ENCODE results near the gene MLLT3.

The MLLT3 gene

GRCh38 chr9:20356403-20357036 is 265.8 kb downstream of the MLLT3 start:
- no peaks in the 10 kb centered on the region for H3K27me3 ChIP-seq (ENCODE audit: insufficient read depth, poor library complexity, severe bottlenecking)
- no peak for DNase-seq (ENCODE audit: low spot score)
- no peak overlapping the region for H3K4me3 ChIP-seq (ENCODE audit: severe bottlenecking)
- ATAC-seq (ENCODE audit: low read depth) = peak; percentile 69
- H3K27ac ChIP-seq (ENCODE audit: poor library complexity, severe bottlenecking) = no peak overlapping the region
- peaks cover 40% of the 10 kb centered on the region for H3K4me1 ChIP-seq (ENCODE audit: insufficient read depth, poor library complexity, severe bottlenecking)
- H3K36me3 ChIP-seq (ENCODE audit: low read depth) = no peaks in the 10 kb centered on the region; the same call in 1 of the 2 replicates
- peak; percentile 94 for TF ChIP-seq CTCF (IDR thresholded peaks at IDR 0.05; ENCODE audit: poor library complexity, severe bottlenecking)
- no peaks in the 10 kb centered on the region for H3K9me3 ChIP-seq (ENCODE audit: severe bottlenecking)

GRCh38 chr9:20355022-20355421 is 267.3 kb downstream of the MLLT3 start:
- H3K27ac ChIP-seq (ENCODE audit: poor library complexity, severe bottlenecking) = peak overlapping the region; percentile 29
- no peak for TF ChIP-seq CTCF (IDR thresholded peaks at IDR 0.05; ENCODE audit: poor library complexity, severe bottlenecking)
- H3K4me3 ChIP-seq (ENCODE audit: severe bottlenecking) = no peak overlapping the region

GRCh38 chr9:20353931-20354652 is 268.2 kb downstream of the MLLT3 start:
- no peak for TF ChIP-seq CTCF (IDR thresholded peaks at IDR 0.05; ENCODE audit: poor library complexity, severe bottlenecking)
- Histone ChIP-seq H3K27ac (ENCODE audit: poor library complexity, severe bottlenecking) (peak overlapping the region; percentile 29), H3K4me1 (ENCODE audit: insufficient read depth, poor library complexity, severe bottlenecking) (peaks cover 40% of the 10 kb centered on the region), H3K36me3 (ENCODE audit: low read depth) (no peaks in the 10 kb centered on the region; the same call in 1 of the 2 replicates), H3K4me3 (ENCODE audit: severe bottlenecking) (no peak overlapping the region), H3K27me3 (ENCODE audit: insufficient read depth, poor library complexity, severe bottlenecking) (no peaks in the 10 kb centered on the region), H3K9me3 (ENCODE audit: severe bottlenecking) (no peaks in the 10 kb centered on the region)
- ATAC-seq (ENCODE audit: low read depth) (no peak), DNase-seq (ENCODE audit: low spot score) (no peak)

More at GRCh38 chr9:20355022-20355421, 267.3 kb downstream of the MLLT3 start:
- ATAC-seq (ENCODE audit: low read depth) (peak; percentile 75), DNase-seq (ENCODE audit: low spot score) (no peak)
- Histone ChIP-seq H3K36me3 (ENCODE audit: low read depth) (no peaks in the 10 kb centered on the region; the same call in 1 of the 2 replicates), H3K9me3 (ENCODE audit: severe bottlenecking) (no peaks in the 10 kb centered on the region), H3K4me1 (ENCODE audit: insufficient read depth, poor library complexity, severe bottlenecking) (peaks cover 40% of the 10 kb centered on the region), H3K27me3 (ENCODE audit: insufficient read depth, poor library complexity, severe bottlenecking) (no peaks in the 10 kb centered on the region)

GRCh38 chr9:20353524-20353923 is 268.8 kb downstream of the MLLT3 start:
- H3K27ac ChIP-seq (ENCODE audit: poor library complexity, severe bottlenecking) = no peak overlapping the region
- no peaks in the 10 kb centered on the region for H3K9me3 ChIP-seq (ENCODE audit: severe bottlenecking)
- H3K36me3 ChIP-seq (ENCODE audit: low read depth) = no peaks in the 10 kb centered on the region; the same call in 1 of the 2 replicates
- ATAC-seq (ENCODE audit: low read depth) (no peak), DNase-seq (ENCODE audit: low spot score) (no peak)
- no peaks in the 10 kb centered on the region for H3K27me3 ChIP-seq (ENCODE audit: insufficient read depth, poor library complexity, severe bottlenecking)
- H3K4me1 ChIP-seq (ENCODE audit: insufficient read depth, poor library complexity, severe bottlenecking) = peaks cover 40% of the 10 kb centered on the region
- no peak overlapping the region for H3K4me3 ChIP-seq (ENCODE audit: severe bottlenecking)
- no peak for TF ChIP-seq CTCF (IDR thresholded peaks at IDR 0.05; ENCODE audit: poor library complexity, severe bottlenecking)

GRCh38 chr9:20352591-20352990 is 269.7 kb downstream of the MLLT3 start:
- Histone ChIP-seq H3K27me3 (ENCODE audit: insufficient read depth, poor library complexity, severe bottlenecking) (no peaks in the 10 kb centered on the region), H3K36me3 (ENCODE audit: low read depth) (no peaks in the 10 kb centered on the region; the same call in 1 of the 2 replicates), H3K27ac (ENCODE audit: poor library complexity, severe bottlenecking) (no peak overlapping the region), H3K9me3 (ENCODE audit: severe bottlenecking) (no peaks in the 10 kb centered on the region), H3K4me1 (ENCODE audit: insufficient read depth, poor library complexity, severe bottlenecking) (peaks cover 34% of the 10 kb centered on the region), H3K4me3 (ENCODE audit: severe bottlenecking) (no peak overlapping the region)
- no peak for DNase-seq (ENCODE audit: low spot score)
- no peak for TF ChIP-seq CTCF (IDR thresholded peaks at IDR 0.05; ENCODE audit: poor library complexity, severe bottlenecking)
- no peak for ATAC-seq (ENCODE audit: low read depth)

All from RWPE2 (cell line).